Measurements from ENCODE around the gene TNFRSF21. TPM values are rescaled to one million over a fixed set of nuclear protein-coding genes. Genes with fewer than 3 reads are reported as not detected.

Gene TNFRSF21, protein sequence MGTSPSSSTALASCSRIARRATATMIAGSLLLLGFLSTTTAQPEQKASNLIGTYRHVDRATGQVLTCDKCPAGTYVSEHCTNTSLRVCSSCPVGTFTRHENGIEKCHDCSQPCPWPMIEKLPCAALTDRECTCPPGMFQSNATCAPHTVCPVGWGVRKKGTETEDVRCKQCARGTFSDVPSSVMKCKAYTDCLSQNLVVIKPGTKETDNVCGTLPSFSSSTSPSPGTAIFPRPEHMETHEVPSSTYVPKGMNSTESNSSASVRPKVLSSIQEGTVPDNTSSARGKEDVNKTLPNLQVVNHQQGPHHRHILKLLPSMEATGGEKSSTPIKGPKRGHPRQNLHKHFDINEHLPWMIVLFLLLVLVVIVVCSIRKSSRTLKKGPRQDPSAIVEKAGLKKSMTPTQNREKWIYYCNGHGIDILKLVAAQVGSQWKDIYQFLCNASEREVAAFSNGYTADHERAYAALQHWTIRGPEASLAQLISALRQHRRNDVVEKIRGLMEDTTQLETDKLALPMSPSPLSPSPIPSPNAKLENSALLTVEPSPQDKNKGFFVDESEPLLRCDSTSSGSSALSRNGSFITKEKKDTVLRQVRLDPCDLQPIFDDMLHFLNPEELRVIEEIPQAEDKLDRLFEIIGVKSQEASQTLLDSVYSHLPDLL
- total RNA-seq (2022; extraction: Qiagen RNA extraction; ENCODE audit: low read depth), result 17.3 to 21.9 TPM (median 18.6 TPM) in 5 replicates

DNA sequence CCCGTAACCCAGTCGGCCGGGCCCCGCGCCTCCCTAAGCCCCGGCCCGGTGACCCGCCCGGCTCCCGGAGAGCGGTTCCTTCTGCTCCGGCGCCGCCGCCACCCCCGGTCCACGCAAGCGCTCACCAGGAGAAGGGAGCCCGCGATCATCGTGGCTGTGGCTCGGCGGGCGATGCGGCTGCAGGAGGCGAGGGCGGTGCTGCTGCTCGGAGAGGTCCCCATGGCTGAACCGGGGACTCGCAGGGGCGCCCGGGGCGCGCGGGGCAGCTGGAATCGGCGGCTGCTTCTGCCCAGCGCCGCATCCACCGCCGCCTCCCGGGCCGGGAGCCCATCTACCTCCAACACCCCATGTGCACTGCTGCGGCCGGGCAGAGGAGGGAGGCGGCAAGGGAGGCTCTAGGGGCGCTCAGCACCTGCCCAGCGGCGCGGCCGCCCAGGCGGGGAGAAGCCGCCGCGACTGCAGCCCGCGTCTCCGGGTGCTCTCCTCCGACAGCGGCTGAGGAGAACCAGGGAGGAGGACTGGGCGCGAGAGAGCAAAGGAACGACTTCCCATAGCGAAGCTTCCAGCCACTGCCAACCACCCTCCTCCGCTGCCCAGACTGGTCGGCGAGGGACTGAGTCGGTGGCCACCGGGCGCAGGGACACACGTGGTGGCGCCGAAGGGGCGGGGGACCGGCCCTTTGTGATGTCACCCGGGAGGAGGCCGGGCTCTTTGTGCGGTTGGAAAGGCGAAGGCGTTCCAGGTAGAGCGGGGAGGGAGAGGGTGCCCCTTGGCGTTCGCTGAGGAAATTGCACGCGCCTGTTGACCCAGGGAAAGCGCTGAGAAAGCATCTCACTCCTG, at the start of gene TNFRSF21:
TNFRSF21 (minus strand) TSS at position 615 of the 840 bp plus-strand sequence; CDS start at position 221, 394 bp downstream.

Other genes starting within 250 kb of the TNFRSF21 start
- gene CD2AP, start 167.9 kb upstream of the TNFRSF21 start, total RNA-seq (2022; extraction: Qiagen RNA extraction; ENCODE audit: low read depth), result 7.2 to 19.0 TPM (median 15.8 TPM) in 5 replicates